ENCODE data around the gene HS3ST6. TPM values are rescaled to one million over a fixed set of nuclear protein-coding genes. Genes with fewer than 3 reads are reported as not detected.
"Not testable (repeated sequence)": the region's sequence is repeated elsewhere in the genome, so short reads cannot be mapped to it uniquely, and the experiment has no call there.

Gene HS3ST6
- total RNA-seq, 1 donor from 2014 or later, result not detected

- DNase-seq (ENCODE audit: low spot score), result no peak
- Histone ChIP-seq H3F3A (ENCODE audit: low read depth) (peaks cover 41% of the 10 kb centered on the region), H2AFZ (replicated peaks) (peak overlapping the region; percentile 90), H4K20me1 (ENCODE audit: low read depth) (peaks cover 36% of the 10 kb centered on the region), H3K27ac (no peak overlapping the region), H3K27me3 (no peaks in the 10 kb centered on the region), H3K4me3 (peak overlapping the region; percentile 76), H3K36me3 (no peaks in the 10 kb centered on the region), H3K4me2 (peak overlapping the region; percentile 84), H3K79me2 (ENCODE audit: low read depth) (peaks cover 30% of the 10 kb centered on the region), H3K4me1 (peaks cover 19% of the 10 kb centered on the region), H3K9me3 (ENCODE audit: low read depth) (no peaks in the 10 kb centered on the region), H3K9ac (no peak overlapping the region)
- H3K9me3 Mint-ChIP-seq, result no peaks in the 10 kb centered on the region
- peaks cover 2% of the 10 kb centered on the region for H3K27me3 Mint-ChIP-seq (ENCODE audit: insufficient read depth, low read depth)
- TF ChIP-seq, protein P1, sequence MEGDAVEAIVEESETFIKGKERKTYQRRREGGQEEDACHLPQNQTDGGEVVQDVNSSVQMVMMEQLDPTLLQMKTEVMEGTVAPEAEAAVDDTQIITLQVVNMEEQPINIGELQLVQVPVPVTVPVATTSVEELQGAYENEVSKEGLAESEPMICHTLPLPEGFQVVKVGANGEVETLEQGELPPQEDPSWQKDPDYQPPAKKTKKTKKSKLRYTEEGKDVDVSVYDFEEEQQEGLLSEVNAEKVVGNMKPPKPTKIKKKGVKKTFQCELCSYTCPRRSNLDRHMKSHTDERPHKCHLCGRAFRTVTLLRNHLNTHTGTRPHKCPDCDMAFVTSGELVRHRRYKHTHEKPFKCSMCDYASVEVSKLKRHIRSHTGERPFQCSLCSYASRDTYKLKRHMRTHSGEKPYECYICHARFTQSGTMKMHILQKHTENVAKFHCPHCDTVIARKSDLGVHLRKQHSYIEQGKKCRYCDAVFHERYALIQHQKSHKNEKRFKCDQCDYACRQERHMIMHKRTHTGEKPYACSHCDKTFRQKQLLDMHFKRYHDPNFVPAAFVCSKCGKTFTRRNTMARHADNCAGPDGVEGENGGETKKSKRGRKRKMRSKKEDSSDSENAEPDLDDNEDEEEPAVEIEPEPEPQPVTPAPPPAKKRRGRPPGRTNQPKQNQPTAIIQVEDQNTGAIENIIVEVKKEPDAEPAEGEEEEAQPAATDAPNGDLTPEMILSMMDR (IDR thresholded peaks at IDR 0.05), result no peak
- TF ChIP-seq EZH2 (IDR thresholded peaks at IDR 0.05) (no peak), EZH2phosphoT487 (IDR thresholded peaks at IDR 0.05) (no peak)
- H3K27ac Mint-ChIP-seq, result no peak overlapping the region
- peaks cover 9% of the 10 kb centered on the region for H3K36me3 Mint-ChIP-seq
- H3K4me1 Mint-ChIP-seq, result peaks cover 25% of the 10 kb centered on the region
- peak overlapping the region; percentile 96 for H3K4me3 Mint-ChIP-seq
Measured at GRCh38 chr16:1958715-1959268, 40.6 kb upstream of the HS3ST6 start.

DNA sequence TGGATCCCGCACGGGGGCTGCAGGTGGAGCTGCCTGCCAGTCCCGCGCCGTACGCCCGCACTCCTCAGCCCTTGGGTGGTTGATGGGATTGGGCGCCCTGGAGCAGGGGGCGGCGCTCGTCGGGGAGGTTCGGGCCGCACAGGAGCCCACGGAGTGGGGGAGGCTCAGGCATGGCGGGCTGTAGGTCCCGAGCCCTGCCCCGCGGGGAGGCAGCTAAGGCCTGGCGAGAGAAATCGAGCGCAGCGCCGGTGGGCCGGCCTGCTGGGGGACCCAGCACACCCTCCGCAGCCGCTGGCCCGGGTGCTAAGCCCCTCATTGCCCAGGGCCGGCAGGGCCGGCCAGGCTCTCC lies 39.9 kb upstream of the HS3ST6 start:
- peaks cover 12% of the 10 kb centered on the region for H3K4me1 ChIP-seq
- H4K20me1 ChIP-seq (ENCODE audit: low read depth), result peaks cover 29% of the 10 kb centered on the region
- not testable (repeated sequence) for H3K9me3 Mint-ChIP-seq; H3K36me3 ChIP-seq; DNase-seq (ENCODE audit: low spot score); H3K27ac Mint-ChIP-seq; H3K9ac ChIP-seq; H3K27me3 Mint-ChIP-seq (ENCODE audit: insufficient read depth, low read depth); H3K9me3 ChIP-seq (ENCODE audit: low read depth); H3K4me3 ChIP-seq; H3K4me3 Mint-ChIP-seq; H3K27ac ChIP-seq; H2AFZ ChIP-seq (replicated peaks); H3K27me3 ChIP-seq; H3K36me3 Mint-ChIP-seq; H3K4me2 ChIP-seq
- H3K4me1 Mint-ChIP-seq, result peaks cover 19% of the 10 kb centered on the region
- peaks cover 35% of the 10 kb centered on the region for H3F3A ChIP-seq (ENCODE audit: low read depth)
- H3K79me2 ChIP-seq (ENCODE audit: low read depth), result peaks cover 23% of the 10 kb centered on the region

DNA sequence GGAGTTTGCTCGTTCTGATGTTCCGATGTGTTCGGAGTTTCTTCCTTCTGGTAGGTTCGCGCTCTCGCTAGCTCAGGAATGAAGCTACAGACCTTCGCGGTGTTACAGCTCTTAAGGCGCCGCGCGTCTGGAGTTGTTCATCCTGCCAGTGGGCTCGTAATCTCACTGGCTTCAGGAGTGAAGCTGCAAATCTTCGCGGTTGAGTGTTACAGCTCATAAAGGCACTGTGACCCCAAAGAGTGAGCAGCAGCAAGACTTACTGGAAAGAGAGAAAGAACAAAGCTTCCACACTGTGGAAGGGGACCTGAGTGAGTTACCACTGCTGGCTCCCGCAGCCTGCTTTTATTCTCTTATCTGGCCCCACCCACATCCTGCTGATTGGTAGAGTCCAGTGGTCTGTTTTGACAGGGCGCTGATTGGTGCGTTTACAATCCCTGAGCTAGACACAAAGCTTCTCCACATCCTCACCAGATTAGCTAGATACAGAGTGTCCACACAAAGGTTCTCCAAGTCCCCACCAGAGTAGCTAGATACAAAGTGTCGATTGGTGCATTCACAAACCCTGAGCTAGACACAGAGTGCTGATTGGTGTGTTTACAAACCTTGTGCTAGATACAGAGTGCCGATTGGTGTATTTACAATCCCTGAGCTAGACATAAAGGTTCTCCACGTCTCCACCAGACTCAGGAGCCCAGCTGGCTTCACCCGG lies 39.4 kb upstream of the HS3ST6 start:
- DNase-seq (ENCODE audit: low spot score); H3K27ac ChIP-seq; H3K4me3 Mint-ChIP-seq; H3K4me3 ChIP-seq; H3K27me3 ChIP-seq; H3K9me3 ChIP-seq (ENCODE audit: low read depth); H3K9me3 Mint-ChIP-seq; H3K36me3 Mint-ChIP-seq; H3K36me3 ChIP-seq; H3K27me3 Mint-ChIP-seq (ENCODE audit: insufficient read depth, low read depth); H2AFZ ChIP-seq (replicated peaks); H3K4me1 ChIP-seq; H3K4me2 ChIP-seq; H3K9ac ChIP-seq: not testable (repeated sequence)
- Histone ChIP-seq H4K20me1 (ENCODE audit: low read depth) (peaks cover 24% of the 10 kb centered on the region), H3K79me2 (ENCODE audit: low read depth) (peaks cover 18% of the 10 kb centered on the region), H3F3A (ENCODE audit: low read depth) (peaks cover 29% of the 10 kb centered on the region)
- Mint-ChIP-seq H3K27ac (peak overlapping the region; percentile 78), H3K4me1 (peaks cover 18% of the 10 kb centered on the region)

DNA sequence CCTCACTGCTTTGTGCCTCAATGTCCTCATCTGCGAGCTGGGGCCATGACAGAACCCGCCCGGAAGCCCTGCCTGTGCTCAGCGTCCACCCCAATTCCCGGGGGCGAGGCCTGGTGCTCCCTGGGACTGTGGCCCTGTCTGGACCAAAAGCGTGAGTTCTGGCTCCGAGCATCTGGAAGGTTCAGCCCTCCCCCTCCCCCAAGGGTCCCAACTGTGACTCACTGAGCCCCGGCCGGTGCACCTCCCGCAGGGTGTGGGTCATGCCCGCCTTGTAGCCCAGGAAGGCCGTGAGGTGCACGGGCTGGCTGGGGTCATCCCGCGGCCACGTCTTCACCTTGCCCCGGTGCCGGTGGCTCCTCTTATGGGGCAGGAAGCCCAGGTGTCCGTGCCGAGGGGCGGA lies 35.5 kb upstream of the HS3ST6 start:
- Histone ChIP-seq H3K4me2 (no peak overlapping the region), H3K27me3 (no peaks in the 10 kb centered on the region), H3K4me1 (no peaks in the 10 kb centered on the region), H3K9ac (no peak overlapping the region), H3K4me3 (no peak overlapping the region), H2AFZ (replicated peaks) (no peak overlapping the region), H3K27ac (no peak overlapping the region), H4K20me1 (ENCODE audit: low read depth) (no peaks in the 10 kb centered on the region), H3K9me3 (ENCODE audit: low read depth) (no peaks in the 10 kb centered on the region), H3K36me3 (no peaks in the 10 kb centered on the region), H3K79me2 (ENCODE audit: low read depth) (no peaks in the 10 kb centered on the region), H3F3A (ENCODE audit: low read depth) (peaks cover under 1% of the 10 kb centered on the region)
- no peak for DNase-seq (ENCODE audit: low spot score)
- Mint-ChIP-seq H3K27ac (no peak overlapping the region), H3K9me3 (no peaks in the 10 kb centered on the region), H3K4me1 (peaks cover 5% of the 10 kb centered on the region), H3K27me3 (ENCODE audit: insufficient read depth, low read depth) (peaks cover 5% of the 10 kb centered on the region), H3K36me3 (no peaks in the 10 kb centered on the region), H3K4me3 (no peak overlapping the region)
- TF ChIP-seq, protein P1 (IDR thresholded peaks at IDR 0.05), result no peak
- TF ChIP-seq EZH2phosphoT487 (IDR thresholded peaks at IDR 0.05), result no peak
- no peak for TF ChIP-seq EZH2 (IDR thresholded peaks at IDR 0.05)
